Measurements from ENCODE around the gene TRNAU1AP.
"Not testable (repeated sequence)": the region's sequence is repeated elsewhere in the genome, so short reads cannot be mapped to it uniquely, and the experiment has no call there.

The TRNAU1AP gene

DNA sequence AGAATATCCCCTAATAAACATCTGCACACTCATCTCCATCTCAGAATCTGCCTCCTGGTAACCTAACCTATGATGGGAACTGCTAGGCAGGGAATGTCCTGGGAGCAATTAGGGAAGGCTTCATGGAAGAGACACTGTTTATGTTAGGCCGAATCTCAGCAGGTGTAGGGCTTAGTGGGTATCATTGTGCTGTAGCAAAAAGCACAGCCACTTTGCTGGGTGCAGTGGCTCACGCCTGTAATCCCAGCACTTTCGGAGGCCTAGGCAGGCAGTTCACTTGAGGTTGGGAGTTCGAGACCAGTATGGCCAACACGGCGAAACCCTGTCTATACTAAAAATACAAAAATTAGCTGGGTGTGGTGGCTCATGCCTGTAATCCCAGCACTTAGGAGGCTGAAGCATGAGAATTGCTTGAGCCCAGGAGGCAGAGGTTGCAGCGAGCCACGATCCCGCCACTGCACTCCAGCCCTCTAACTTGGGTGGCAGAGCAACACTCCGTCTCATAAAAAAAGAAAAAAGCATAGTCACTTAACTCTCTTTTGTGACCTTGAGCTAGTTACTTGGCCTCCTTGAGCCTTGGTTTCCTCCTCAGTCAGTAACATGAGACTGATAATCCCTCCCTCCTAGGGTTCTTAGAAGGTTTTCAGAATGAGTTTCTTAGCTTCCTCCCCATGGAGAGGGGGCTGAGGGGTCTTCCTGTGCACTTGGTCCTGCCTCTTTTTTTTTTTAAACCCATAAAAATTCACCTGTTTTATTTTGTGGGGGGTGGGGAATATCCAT, 42.7 kb downstream of the TRNAU1AP start:
- no peak for DNase-seq (ENCODE audit: low read depth in 1 of 2, low spot score in 1 of 2)
- Histone ChIP-seq H3K27ac (replicated peaks) (no peak overlapping the region), H3K4me3 (replicated peaks; ENCODE audit: insufficient read depth, low read length) (no peak overlapping the region), H3K27me3 (ENCODE audit: insufficient read depth, poor library complexity, severe bottlenecking) (no peaks in the 10 kb centered on the region)
- TF ChIP-seq, protein P1, sequence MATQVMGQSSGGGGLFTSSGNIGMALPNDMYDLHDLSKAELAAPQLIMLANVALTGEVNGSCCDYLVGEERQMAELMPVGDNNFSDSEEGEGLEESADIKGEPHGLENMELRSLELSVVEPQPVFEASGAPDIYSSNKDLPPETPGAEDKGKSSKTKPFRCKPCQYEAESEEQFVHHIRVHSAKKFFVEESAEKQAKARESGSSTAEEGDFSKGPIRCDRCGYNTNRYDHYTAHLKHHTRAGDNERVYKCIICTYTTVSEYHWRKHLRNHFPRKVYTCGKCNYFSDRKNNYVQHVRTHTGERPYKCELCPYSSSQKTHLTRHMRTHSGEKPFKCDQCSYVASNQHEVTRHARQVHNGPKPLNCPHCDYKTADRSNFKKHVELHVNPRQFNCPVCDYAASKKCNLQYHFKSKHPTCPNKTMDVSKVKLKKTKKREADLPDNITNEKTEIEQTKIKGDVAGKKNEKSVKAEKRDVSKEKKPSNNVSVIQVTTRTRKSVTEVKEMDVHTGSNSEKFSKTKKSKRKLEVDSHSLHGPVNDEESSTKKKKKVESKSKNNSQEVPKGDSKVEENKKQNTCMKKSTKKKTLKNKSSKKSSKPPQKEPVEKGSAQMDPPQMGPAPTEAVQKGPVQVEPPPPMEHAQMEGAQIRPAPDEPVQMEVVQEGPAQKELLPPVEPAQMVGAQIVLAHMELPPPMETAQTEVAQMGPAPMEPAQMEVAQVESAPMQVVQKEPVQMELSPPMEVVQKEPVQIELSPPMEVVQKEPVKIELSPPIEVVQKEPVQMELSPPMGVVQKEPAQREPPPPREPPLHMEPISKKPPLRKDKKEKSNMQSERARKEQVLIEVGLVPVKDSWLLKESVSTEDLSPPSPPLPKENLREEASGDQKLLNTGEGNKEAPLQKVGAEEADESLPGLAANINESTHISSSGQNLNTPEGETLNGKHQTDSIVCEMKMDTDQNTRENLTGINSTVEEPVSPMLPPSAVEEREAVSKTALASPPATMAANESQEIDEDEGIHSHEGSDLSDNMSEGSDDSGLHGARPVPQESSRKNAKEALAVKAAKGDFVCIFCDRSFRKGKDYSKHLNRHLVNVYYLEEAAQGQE (IDR thresholded peaks at IDR 0.05; ENCODE audit: insufficient replicate concordance, low read depth) = no peak
- TF ChIP-seq POLR2AphosphoS5 (IDR thresholded peaks at IDR 0.05; ENCODE audit: low read depth) (no peak), GABPA (IDR thresholded peaks at IDR 0.05; ENCODE audit: low read depth) (no peak), SPI1 (IDR thresholded peaks at IDR 0.05; ENCODE audit: borderline replicate concordance, low read depth) (no peak)
- TF ChIP-seq, protein P2, sequence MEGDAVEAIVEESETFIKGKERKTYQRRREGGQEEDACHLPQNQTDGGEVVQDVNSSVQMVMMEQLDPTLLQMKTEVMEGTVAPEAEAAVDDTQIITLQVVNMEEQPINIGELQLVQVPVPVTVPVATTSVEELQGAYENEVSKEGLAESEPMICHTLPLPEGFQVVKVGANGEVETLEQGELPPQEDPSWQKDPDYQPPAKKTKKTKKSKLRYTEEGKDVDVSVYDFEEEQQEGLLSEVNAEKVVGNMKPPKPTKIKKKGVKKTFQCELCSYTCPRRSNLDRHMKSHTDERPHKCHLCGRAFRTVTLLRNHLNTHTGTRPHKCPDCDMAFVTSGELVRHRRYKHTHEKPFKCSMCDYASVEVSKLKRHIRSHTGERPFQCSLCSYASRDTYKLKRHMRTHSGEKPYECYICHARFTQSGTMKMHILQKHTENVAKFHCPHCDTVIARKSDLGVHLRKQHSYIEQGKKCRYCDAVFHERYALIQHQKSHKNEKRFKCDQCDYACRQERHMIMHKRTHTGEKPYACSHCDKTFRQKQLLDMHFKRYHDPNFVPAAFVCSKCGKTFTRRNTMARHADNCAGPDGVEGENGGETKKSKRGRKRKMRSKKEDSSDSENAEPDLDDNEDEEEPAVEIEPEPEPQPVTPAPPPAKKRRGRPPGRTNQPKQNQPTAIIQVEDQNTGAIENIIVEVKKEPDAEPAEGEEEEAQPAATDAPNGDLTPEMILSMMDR (IDR thresholded peaks at IDR 0.05; ENCODE audit: insufficient read depth, low read length) = no peak

DNA sequence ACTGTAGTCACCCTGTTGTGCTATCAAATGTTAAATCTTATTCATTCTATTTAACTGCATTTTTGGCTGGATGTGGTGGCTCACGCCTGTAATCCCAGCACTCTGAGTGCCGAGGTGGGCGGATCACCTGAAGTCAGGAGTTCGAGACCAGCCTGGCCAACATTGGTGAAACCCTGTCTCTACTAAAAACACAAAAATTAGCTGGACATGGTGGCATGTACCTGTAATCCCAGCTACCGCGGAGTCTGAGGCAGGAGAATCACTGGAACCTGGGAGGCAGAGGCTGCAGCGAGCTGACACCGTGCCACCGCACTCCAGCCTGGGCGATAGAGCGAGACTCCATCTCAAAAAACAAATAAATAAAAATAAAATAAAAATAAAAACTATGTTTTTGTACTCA, 43.4 kb downstream of the TRNAU1AP start:
- not testable (repeated sequence) for DNase-seq (ENCODE audit: low read depth in 1 of 2, low spot score in 1 of 2); H3K27me3 ChIP-seq (ENCODE audit: insufficient read depth, poor library complexity, severe bottlenecking); H3K4me3 ChIP-seq (replicated peaks; ENCODE audit: insufficient read depth, low read length); H3K27ac ChIP-seq (replicated peaks)

DNA sequence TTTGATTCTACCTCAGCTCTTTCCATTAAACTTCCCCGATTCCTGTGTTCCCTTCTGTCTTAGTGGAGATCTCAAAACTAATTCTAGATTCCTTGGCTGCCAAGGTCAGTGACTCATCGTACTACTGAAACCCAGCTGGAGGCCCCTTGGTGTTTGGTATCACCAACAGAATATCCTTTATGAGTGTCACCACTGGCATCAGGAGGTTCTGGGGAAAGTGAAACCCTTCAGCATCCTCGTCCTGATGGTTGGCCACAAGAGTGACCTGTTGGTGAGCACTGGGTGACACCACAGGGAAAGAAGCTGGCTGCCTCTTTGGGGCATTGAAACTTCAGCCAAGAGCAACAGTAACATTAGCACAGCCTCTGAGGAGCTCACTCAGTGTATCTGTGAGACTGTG, 48.8 kb downstream of the TRNAU1AP start:
- no peak for DNase-seq (ENCODE audit: low read depth in 1 of 2, low spot score in 1 of 2)
- Histone ChIP-seq H3K4me3 (replicated peaks; ENCODE audit: insufficient read depth, low read length) (no peak overlapping the region), H3K27ac (replicated peaks) (no peak overlapping the region), H3K27me3 (ENCODE audit: insufficient read depth, poor library complexity, severe bottlenecking) (no peaks in the 10 kb centered on the region)
- TF ChIP-seq, protein P1 (IDR thresholded peaks at IDR 0.05; ENCODE audit: insufficient replicate concordance, low read depth) = no peak
- no peak for TF ChIP-seq GABPA (IDR thresholded peaks at IDR 0.05; ENCODE audit: low read depth)
- no peak for TF ChIP-seq POLR2AphosphoS5 (IDR thresholded peaks at IDR 0.05; ENCODE audit: low read depth)
- no peak for TF ChIP-seq SPI1 (IDR thresholded peaks at IDR 0.05; ENCODE audit: borderline replicate concordance, low read depth)
- TF ChIP-seq, protein P2 (IDR thresholded peaks at IDR 0.05; ENCODE audit: insufficient read depth, low read length) = no peak

DNA sequence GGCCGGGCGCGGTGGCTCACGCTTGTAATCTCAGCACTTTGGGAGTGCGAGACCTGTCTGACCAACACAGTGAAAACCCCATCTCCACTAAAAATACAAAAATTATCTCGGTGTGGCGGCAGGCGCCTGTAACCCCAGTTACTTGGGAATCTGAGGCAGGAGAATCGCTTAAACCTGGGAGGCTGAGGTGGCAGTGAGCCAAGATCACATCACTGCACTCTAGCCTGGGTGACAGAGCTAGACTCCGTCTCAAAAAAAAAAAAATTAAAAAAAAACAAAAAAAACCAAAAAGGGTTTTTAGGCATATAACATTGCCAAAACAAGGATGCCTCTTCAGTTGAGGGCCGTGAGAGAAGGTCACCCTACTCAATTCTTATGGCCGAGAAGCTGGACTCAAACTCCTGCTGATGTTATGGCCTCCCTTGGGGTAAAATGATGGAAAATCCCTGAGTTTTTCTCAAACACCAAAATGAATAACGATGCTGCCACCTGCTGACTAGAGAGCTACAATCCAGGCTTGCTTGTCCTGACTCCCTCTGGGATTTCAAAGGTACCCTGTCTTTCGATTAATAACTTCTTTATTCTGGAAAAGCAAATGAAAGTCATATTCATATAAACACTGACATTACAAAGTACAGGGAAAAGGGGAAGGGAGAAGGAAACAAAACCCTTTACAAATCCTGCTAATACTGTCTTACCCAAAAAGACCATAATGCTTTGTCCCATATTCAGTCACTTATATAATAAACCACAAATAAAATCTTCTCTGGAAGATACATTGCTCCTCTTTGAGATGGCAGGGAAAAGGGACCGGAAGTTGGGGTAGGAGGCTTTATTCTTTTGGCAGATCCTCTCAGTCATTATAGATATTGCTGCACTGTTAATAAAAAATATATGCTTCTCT, 49.9 kb downstream of the TRNAU1AP start:
- DNase-seq (ENCODE audit: low read depth in 1 of 2, low spot score in 1 of 2) = peak in 1 of 2 experiments; percentile 58
- TF ChIP-seq, protein P2 (IDR thresholded peaks at IDR 0.05; ENCODE audit: insufficient read depth, low read length) = peak; percentile 43
- TF ChIP-seq SPI1 (IDR thresholded peaks at IDR 0.05; ENCODE audit: borderline replicate concordance, low read depth) = no peak
- TF ChIP-seq, protein P1 (IDR thresholded peaks at IDR 0.05; ENCODE audit: insufficient replicate concordance, low read depth) = no peak
- H3K4me3 ChIP-seq (replicated peaks; ENCODE audit: insufficient read depth, low read length) = no peak overlapping the region
- H3K27me3 ChIP-seq (ENCODE audit: insufficient read depth, poor library complexity, severe bottlenecking) = no peaks in the 10 kb centered on the region
- H3K27ac ChIP-seq (replicated peaks) = no peak overlapping the region

Data from HL-60 (cell line).